ENCODE results near the gene ACTG1.

ACTG1 gene

GRCh38 chr17:81512562-81513371, at the start of gene ACTG1:
ACTG1 (minus strand) TSS chr17:81512799; CDS start chr17:81512354, 445 bp downstream.
- DNase-seq, result peak; percentile 94

- DNase-seq, result no peak
Measured at GRCh38 chr17:81561494-81561885, 48.9 kb upstream of the ACTG1 start.

DNA sequence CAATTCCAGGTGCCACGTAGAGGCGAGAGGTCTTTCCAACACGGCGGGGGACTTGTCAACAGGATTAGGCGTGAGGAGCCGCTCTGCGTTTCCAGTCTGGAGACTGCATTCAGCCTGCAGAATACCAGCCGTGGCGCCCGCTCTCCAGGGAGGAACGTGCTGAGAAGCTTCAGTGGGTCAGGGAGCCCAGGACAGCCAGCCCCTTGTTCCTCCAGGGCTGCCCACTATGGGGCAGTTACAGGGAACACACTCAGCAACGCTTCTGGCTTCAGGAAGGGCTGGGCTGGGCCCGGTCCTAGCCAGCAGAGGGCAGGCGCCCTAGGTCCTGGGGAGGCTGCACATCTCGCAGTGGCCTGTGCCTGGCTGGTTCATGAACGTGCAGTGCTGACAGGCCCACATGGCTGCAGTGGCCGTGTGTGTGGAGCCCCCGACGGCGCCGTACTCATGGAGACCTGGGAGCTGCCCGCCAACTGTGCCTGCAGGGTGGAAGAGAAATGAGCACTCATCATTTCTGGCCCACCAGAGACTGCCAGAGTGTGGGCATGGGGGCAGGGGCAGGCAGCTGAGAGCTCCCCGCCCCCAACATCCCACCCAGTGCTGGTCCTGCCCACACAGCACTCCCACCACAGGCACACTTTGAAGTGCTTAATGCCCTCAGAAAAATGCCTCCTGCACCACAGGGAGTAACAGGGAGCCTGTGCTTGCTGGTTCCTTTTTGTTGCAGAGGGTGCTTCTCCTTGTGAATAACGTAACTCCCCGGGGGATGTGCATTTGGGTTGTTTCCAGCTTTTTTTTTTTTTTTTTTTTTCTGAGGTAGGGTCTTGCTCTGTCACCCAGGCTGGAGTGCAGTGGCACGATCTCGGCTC, 46.6 kb upstream of the ACTG1 start:
- no peak for DNase-seq

DNA sequence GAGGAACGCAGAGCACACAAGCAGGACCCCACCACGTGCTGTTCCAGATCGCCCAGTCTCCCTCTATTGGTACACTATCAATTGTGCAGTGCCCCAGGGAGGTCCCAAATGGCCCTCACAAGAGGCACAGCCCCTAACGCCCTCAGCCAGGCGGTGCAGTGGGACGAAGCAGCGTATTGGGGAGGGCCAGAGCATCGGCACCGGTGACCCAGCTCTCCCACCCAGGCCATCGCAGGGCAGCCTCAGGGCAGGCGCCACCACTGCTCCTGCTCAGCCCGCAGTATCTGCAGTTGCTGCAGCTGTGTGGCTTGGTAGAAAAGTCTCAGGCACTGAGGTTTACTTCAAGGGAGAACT, 45.5 kb upstream of the ACTG1 start:
- DNase-seq, result no peak

DNA sequence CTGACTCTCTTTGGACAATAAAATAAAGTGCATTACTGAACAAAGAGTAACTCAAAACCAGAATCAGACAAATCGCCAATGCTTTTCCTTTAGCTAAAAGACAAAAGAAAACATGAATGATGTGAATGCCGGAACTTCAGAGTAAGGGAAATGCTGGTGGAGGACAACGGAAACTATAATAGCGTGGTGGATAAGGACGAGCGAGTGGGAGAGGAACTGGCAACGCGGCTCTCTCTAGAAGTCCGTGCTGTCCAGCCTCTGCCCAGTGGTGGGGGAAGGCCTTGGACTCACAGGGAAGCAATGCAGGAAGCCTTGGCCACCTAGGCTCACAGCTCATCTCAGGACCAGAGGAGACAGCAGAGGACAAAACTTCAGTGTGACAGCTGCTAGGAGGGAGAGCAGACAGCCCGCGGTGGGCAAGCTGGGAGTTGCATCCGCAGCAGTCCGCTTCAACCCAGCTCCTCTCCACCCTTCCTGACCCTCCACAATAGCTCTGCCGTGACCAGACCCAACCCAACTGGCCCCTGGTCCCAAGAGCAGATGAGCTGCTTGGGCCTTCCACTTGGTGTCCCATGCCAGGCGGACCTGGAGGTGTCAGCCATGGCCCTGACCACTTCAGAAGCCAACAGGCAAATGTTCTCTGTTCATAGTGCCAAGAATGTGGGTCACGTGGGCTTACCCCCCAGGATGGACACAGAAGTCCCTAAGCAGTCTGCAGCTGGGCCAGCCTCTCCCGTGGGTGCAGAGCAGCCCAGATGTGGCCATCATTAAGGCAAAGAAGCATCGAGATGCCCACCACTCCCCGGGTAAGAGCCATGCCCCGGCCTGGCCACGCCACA, 44.9 kb upstream of the ACTG1 start:
- no peak for DNase-seq

GRCh38 chr17:81556863-81557262, 44.3 kb upstream of the ACTG1 start:
- no peak for DNase-seq

GRCh38 chr17:81556175-81556691, 43.6 kb upstream of the ACTG1 start:
- DNase-seq, result no peak

GRCh38 chr17:81553616-81554181, 41.1 kb upstream of the ACTG1 start:
- DNase-seq, result peak; percentile 82

- DNase-seq, result peak; percentile 92
Measured at GRCh38 chr17:81553018-81553615, 40.5 kb upstream of the ACTG1 start.

- DNase-seq, result peak; percentile 84
Measured at GRCh38 chr17:81552244-81553017, 39.8 kb upstream of the ACTG1 start, which contains the start of gene FAAP100. FAAP100 (minus strand) TSS chr17:81552353; CDS start chr17:81552330, 23 bp downstream.

DNA sequence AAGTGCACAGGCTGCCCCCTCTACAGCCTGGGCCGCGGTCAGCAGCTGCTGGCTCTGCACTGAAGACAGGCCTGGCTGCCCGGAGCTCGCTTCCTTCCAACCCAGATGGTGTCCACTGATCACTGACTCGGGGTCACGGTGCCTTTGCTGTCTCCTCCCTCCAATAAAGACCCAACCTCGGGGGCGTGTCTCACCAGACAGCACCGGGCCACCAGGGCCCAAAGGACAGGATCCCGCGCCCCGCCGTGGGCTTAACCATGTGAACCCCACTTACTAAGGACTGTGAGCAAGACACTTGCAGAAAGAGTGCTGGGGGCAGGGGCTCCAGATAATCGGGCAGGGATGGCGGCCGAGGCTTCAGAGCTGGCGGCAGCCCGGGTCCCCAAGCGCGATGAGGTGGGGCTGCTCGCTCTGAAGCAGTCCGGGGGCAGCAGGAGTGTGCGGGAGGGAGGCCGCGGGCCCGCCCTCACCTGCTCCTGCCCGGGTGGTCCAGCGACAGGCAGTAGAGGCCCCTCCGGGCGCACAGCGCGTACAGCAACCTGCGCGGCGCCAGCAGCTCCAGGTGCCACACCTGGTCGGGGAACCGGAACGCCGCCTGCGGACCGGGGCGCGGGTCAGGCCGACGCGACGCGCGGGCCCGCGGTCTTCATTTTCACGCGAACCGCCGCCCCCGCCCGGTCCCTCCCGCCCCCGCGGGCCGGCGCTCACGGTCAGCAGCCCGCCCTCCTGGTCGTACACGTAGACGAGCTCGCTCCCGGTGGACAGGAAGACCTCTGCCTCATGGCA, 39.1 kb upstream of the ACTG1 start:
- DNase-seq, result no peak

- DNase-seq, result no peak
Measured at GRCh38 chr17:81550830-81551457, 38.3 kb upstream of the ACTG1 start.

- DNase-seq, result no peak
Measured at GRCh38 chr17:81550285-81550684, 37.7 kb upstream of the ACTG1 start.

DNA sequence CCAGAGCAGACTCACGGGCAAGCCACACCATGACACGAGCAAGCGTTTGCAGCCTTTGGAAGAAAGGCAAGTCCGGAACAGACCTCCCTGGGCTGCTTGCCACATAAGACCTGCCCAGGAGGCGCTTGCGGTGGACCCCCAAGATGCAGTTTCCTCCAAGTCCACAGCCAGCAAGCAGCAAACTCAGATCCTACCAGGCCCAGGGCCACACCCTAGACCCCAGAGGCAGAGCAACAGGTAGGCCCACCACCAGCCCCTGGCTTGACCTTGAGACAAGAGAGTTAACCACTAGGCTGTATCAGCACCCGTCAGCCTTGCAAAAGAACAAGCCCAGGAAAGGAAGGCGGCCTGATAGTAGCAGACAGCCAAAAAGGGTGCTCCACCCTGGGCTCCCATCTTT, 37.2 kb upstream of the ACTG1 start:
- no peak for DNase-seq

DNA sequence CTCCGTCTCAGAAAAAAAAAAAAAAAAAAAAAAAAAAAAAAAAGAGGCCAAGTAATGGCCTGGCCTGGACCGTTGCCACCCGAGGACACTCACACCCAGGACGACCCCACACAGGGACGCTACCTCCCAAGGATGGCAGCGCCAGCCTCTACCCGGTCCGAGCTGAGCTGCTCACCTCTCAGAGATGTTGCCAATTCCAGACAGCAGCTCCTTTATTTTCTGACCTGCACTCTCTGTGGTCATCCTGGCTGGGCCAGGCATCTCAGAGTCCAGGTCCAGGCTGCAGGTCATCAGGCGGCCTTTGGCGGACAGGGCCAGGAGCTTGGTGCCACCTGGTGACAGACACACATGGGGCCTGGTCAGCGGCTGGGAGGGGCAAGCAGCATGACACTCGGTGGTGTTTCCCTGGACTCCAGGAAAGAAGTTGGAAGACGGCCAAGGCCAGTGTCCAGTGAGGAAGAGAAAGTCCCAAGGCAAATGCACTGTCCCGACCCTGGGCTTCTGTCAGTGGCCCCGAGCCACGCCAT, 36.5 kb upstream of the ACTG1 start:
- no peak for DNase-seq

DNA sequence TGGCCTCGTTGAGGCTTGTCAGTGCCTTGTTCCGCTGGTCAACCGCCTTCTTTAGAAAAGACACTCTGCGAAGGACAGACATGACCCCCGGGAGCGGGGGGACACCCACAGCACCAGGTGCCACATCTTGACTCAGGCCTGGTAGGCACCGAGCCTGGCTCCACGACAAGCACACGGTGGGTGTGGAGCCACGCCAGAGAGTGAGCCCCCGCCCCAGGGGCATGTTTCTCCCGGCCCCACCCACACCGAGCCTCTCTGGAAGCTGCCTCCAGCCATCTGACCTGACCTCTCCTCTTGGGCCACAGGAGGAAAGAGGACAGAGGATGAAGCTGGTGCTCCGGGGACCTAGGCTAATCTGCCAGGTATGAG, 35.0 kb upstream of the ACTG1 start:
- DNase-seq, result no peak

DNA sequence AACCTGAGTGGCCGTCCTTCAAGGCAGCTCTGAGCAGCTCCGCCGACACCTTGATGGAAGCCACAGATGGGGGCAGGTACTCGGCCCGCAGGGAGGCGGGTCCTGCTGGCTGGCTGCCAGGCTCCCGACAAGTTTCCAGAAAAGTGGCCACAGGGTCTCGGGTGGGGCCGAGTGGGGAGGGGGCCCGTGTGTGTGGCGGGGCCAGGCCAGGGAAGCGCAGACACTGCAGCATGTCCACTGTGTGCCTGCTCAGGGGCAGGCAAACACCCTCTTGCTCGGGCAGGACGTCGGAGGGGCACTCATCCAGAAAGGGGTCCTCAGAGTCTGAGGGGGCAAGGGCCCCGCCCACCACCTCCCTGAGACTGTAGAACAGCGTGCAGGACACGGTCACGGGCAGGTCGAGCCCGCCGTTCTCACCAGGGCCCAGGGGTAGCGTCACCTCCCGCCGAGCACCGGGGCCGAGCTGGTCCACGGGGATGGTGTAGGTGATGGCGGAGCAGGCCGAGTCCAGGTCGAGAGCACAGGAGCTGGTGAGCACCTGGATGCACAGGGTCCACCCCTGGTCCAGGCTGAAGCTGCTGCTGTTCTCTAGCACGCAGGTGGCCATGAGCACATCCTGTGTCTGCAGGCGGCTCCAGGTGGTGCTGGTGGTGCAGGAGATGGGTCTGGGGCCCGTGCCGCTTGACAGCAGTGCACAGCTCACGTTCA, 34.5 kb upstream of the ACTG1 start:
- DNase-seq, result no peak

DNA sequence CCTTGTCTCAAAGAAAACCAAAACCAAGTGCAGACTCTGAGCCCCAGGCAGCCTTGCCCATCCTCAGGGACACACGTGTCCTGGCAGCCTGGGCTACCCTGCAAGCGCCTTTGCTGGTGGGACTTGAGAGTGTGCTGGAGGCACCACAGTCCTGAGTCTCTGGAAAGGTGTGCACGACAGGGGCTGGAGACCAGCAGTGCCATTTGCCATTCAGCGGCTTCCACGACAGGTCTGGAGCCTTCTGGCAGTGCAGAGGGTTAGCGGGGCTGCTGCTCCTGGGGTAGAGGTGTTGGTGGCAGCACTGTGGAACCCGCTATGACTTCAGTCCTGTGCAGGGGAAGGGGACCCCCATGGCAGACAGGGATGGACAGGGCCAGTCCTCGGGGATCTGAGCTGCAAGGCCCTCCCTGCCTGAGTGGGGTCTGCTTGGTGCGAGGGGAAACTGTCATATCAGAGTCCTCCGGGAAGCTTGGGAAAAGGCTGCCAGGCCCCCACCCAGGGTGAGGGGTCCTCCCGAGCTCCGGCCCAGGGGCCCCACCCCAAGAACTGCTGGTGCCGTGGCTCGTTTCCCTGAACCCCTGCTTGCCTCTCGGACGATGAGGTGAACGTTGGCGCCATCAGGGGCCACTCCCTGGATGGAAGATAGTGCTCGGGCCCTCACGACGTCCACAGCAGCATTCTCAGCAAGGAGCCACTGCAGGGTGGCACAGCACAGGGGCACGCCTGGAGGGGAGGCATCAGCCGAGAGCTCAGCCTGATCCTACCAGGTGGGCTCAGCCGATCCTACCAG, 32.8 kb upstream of the ACTG1 start:
- no peak for DNase-seq
